ENCODE results near the gene PTPRF. TPM values are rescaled to one million over a fixed set of nuclear protein-coding genes. Genes with fewer than 3 reads are reported as not detected.

Gene PTPRF
- total and polyA plus RNA-seq, 2 donors, result 26.0 to 40.6 TPM

GRCh38 chr1:43572538-43572937 is 41.9 kb downstream of the PTPRF start:
- DNase-seq (ENCODE audit: low read depth in 6 of 9, low spot score in 9 of 9), result no peak
- Histone ChIP-seq H3K9me3 (ENCODE audit: control insufficient read depth in 2 of 2, insufficient read depth in 1 of 2, low read length in 1 of 2) (no peaks in the 10 kb centered on the region), H3K4me1 (ENCODE audit: control insufficient read depth in 2 of 2, insufficient read depth in 2 of 2, low read length in 2 of 2) (peaks cover 4 to 14% of the 10 kb centered on the region in 2 donors), H3K27ac (ENCODE audit: low read depth in 1 of 2, low read length in 1 of 2) (no peak overlapping the region), H3K27me3 (ENCODE audit: control insufficient read depth in 2 of 2, insufficient read depth in 1 of 2, low read length in 1 of 2) (no peaks in the 10 kb centered on the region), H3K36me3 (ENCODE audit: control insufficient read depth in 2 of 2, insufficient read depth in 2 of 2, low read length in 1 of 2) (no peaks in the 10 kb centered on the region), H3K4me3 (ENCODE audit: low read length in 2 of 2) (no peak overlapping the region)
- WGBS, result 91% methylated on average over 9 of the region's 9 CpGs

DNA sequence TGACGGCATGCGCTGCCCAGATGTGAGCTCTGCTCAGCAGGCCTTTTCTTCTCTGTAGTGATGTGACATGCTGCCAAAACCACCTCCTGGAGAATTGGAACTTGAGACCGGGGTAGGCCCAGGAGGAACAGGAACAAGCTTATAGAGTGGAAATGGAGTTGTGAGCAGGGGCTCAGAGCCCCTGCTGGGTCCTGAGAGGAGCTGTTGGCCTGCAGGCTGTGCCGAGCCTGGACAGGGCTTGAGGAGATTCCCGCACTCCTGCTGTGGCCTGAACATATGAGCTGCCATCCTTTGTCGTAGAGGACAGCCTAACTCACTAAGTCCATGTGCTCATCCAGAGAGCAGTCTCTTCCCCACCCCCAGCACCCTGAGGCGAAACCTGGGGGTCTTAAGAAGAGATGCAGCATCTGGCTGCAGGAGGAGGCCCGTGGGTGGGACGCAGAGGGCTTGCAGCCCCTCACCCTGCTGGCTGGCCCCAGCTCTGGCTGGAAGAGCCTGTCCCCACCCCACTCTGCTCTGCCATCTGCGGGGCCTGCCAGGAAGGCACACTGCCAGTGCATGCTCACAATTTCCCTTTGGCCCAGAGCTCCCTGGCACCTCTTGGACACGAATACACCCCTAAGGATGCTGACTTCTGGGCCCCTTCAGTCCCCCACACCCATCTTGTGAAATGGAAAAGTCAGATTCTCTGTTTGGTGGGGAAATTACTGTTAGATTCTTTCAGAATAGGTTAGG is 42.5 kb downstream of the PTPRF start:
- H3K4me1 ChIP-seq (ENCODE audit: control insufficient read depth in 2 of 2, insufficient read depth in 2 of 2, low read length in 2 of 2), result peaks cover 4 to 14% of the 10 kb centered on the region in 2 donors
- H3K27me3 ChIP-seq (ENCODE audit: control insufficient read depth in 2 of 2, insufficient read depth in 1 of 2, low read length in 1 of 2), result no peaks in the 10 kb centered on the region
- no peak overlapping the region for H3K27ac ChIP-seq (ENCODE audit: low read depth in 1 of 2, low read length in 1 of 2)
- no peaks in the 10 kb centered on the region for H3K36me3 ChIP-seq (ENCODE audit: control insufficient read depth in 2 of 2, insufficient read depth in 2 of 2, low read length in 1 of 2)
- WGBS, result 94% methylated on average over 11 of the region's 11 CpGs
- no peaks in the 10 kb centered on the region for H3K9me3 ChIP-seq (ENCODE audit: control insufficient read depth in 2 of 2, insufficient read depth in 1 of 2, low read length in 1 of 2)
- H3K4me3 ChIP-seq (ENCODE audit: low read length in 2 of 2), result no peak overlapping the region
- DNase-seq (ENCODE audit: low read depth in 6 of 9, low spot score in 9 of 9), result no peak

DNA sequence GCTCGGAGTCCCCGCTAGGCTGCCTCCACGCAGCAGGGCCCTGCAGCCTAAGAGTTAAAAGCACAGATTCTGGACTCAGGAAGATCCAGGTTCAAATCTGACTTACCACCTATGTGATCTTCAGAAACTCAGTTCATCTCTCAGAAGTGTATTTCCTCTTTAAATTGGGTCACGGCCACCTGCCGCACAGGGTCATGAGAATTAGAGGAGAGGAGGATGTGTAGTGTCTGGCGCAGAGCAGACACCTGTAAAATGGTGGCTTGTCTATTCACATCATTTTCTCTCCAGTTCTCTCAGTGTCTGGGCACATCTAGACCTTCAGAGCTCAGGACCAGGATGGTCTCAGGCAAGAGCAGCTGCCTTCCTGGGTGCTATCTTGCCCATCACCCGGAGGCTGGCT is 45.8 kb downstream of the PTPRF start:
- H3K4me3 ChIP-seq (ENCODE audit: low read length in 2 of 2), result no peak overlapping the region
- 90% methylated on average over 7 of the region's 7 CpGs for WGBS
- H3K27ac ChIP-seq (ENCODE audit: low read depth in 1 of 2, low read length in 1 of 2), result no peak overlapping the region
- peak in 1 of 9 donors; percentile 38 for DNase-seq (ENCODE audit: low read depth in 6 of 9, low spot score in 9 of 9)
- H3K4me1 ChIP-seq (ENCODE audit: control insufficient read depth in 2 of 2, insufficient read depth in 2 of 2, low read length in 2 of 2), result peaks cover 4 to 11% of the 10 kb centered on the region in 2 donors
- no peaks in the 10 kb centered on the region for H3K9me3 ChIP-seq (ENCODE audit: control insufficient read depth in 2 of 2, insufficient read depth in 1 of 2, low read length in 1 of 2)
- H3K27me3 ChIP-seq (ENCODE audit: control insufficient read depth in 2 of 2, insufficient read depth in 1 of 2, low read length in 1 of 2), result no peaks in the 10 kb centered on the region
- H3K36me3 ChIP-seq (ENCODE audit: control insufficient read depth in 2 of 2, insufficient read depth in 2 of 2, low read length in 1 of 2), result no peaks in the 10 kb centered on the region

- no peaks in the 10 kb centered on the region for H3K27me3 ChIP-seq (ENCODE audit: control insufficient read depth in 2 of 2, insufficient read depth in 1 of 2, low read length in 1 of 2)
- 96% methylated on average over 18 of the region's 18 CpGs for WGBS
- H3K4me1 ChIP-seq (ENCODE audit: control insufficient read depth in 2 of 2, insufficient read depth in 2 of 2, low read length in 2 of 2), result peaks cover 4 to 17% of the 10 kb centered on the region in 2 donors
- no peak for DNase-seq (ENCODE audit: low read depth in 6 of 9, low spot score in 9 of 9)
- H3K4me3 ChIP-seq (ENCODE audit: low read length in 2 of 2), result no peak overlapping the region
- H3K27ac ChIP-seq (ENCODE audit: low read depth in 1 of 2, low read length in 1 of 2), result no peak overlapping the region
- no peaks in the 10 kb centered on the region for H3K36me3 ChIP-seq (ENCODE audit: control insufficient read depth in 2 of 2, insufficient read depth in 2 of 2, low read length in 1 of 2)
- no peaks in the 10 kb centered on the region for H3K9me3 ChIP-seq (ENCODE audit: control insufficient read depth in 2 of 2, insufficient read depth in 1 of 2, low read length in 1 of 2)
Observed at GRCh38 chr1:43577655-43578542, 47.2 kb downstream of the PTPRF start.

DNA sequence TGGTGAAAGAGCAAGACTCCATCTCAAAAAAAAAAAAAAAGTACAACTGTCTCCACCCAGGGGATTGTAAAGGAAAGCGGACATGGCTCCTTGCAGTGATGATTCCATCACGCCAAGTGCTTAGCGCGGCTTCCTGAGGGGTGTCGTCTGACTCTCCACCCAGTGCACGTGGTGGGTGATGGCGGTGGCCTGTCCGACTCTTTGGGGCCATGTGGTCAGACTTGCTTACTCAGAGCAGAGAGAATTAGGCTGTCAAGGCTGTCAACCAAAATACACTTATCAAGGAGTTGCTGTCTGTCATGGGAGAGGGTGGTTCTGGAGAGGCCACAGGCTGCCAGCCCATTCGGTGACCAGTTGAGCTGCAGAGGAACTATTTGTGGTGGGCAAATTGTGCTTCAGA is 49.4 kb downstream of the PTPRF start:
- no peaks in the 10 kb centered on the region for H3K27me3 ChIP-seq (ENCODE audit: control insufficient read depth in 2 of 2, insufficient read depth in 1 of 2, low read length in 1 of 2)
- H3K9me3 ChIP-seq (ENCODE audit: control insufficient read depth in 2 of 2, insufficient read depth in 1 of 2, low read length in 1 of 2), result no peaks in the 10 kb centered on the region
- peaks cover 4 to 19% of the 10 kb centered on the region in 2 donors for H3K4me1 ChIP-seq (ENCODE audit: control insufficient read depth in 2 of 2, insufficient read depth in 2 of 2, low read length in 2 of 2)
- DNase-seq (ENCODE audit: low read depth in 6 of 9, low spot score in 9 of 9), result no peak
- WGBS, result 95% methylated on average over 9 of the region's 9 CpGs
- no peak overlapping the region for H3K27ac ChIP-seq (ENCODE audit: low read depth in 1 of 2, low read length in 1 of 2)
- H3K36me3 ChIP-seq (ENCODE audit: control insufficient read depth in 2 of 2, insufficient read depth in 2 of 2, low read length in 1 of 2), result no peaks in the 10 kb centered on the region
- H3K4me3 ChIP-seq (ENCODE audit: low read length in 2 of 2), result no peak overlapping the region

DNA sequence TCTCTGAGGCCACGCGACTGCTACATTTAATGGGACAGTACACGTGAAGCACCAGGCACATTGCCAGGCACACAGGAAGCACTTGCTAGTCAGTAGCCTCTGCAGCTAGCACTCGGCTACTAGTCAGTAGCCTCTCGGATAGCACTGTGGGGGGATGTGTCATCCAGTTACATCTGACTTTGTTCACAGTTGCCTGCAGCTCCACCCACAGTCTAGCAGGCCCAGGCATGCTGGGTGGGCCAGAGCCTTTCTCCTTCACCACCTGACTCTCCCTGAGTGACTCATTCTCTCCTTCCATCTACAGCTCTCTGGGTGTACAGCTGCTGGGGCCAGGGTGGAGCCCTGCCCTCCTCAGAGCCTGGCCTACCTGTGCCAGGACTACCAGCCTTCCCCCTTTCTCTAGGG is 51.5 kb downstream of the PTPRF start:
- no peaks in the 10 kb centered on the region for H3K9me3 ChIP-seq (ENCODE audit: control insufficient read depth in 2 of 2, insufficient read depth in 1 of 2, low read length in 1 of 2)

GRCh38 chr1:43583058-43583457 is 52.4 kb downstream of the PTPRF start:
- no peak for DNase-seq (ENCODE audit: low read depth in 6 of 9, low spot score in 9 of 9)
- Histone ChIP-seq H3K36me3 (ENCODE audit: control insufficient read depth in 2 of 2, insufficient read depth in 2 of 2, low read length in 1 of 2) (no peaks in the 10 kb centered on the region), H3K27ac (ENCODE audit: low read depth in 1 of 2, low read length in 1 of 2) (no peak overlapping the region), H3K9me3 (ENCODE audit: control insufficient read depth in 2 of 2, insufficient read depth in 1 of 2, low read length in 1 of 2) (no peaks in the 10 kb centered on the region), H3K4me1 (ENCODE audit: control insufficient read depth in 2 of 2, insufficient read depth in 2 of 2, low read length in 2 of 2) (peaks cover 0 to 11% of the 10 kb centered on the region in 2 donors), H3K27me3 (ENCODE audit: control insufficient read depth in 2 of 2, insufficient read depth in 1 of 2, low read length in 1 of 2) (no peaks in the 10 kb centered on the region), H3K4me3 (ENCODE audit: low read length in 2 of 2) (no peak overlapping the region)
- 96% methylated on average over 13 of the region's 13 CpGs for WGBS

More for the DNA sequence above, 51.5 kb downstream of the PTPRF start:
- Histone ChIP-seq H3K27ac (ENCODE audit: low read depth in 1 of 2, low read length in 1 of 2) (peak overlapping the region; percentile 48 to 65), H3K4me3 (ENCODE audit: low read length in 2 of 2) (no peak overlapping the region), H3K4me1 (ENCODE audit: control insufficient read depth in 2 of 2, insufficient read depth in 2 of 2, low read length in 2 of 2) (peaks cover 0 to 11% of the 10 kb centered on the region in 2 donors), H3K36me3 (ENCODE audit: control insufficient read depth in 2 of 2, insufficient read depth in 2 of 2, low read length in 1 of 2) (no peaks in the 10 kb centered on the region), H3K27me3 (ENCODE audit: control insufficient read depth in 2 of 2, insufficient read depth in 1 of 2, low read length in 1 of 2) (no peaks in the 10 kb centered on the region)
- DNase-seq (ENCODE audit: low read depth in 6 of 9, low spot score in 9 of 9), result peak in 2 of 9 donors; percentile 23 to 45
- WGBS, result 93% methylated on average over 5 of the region's 5 CpGs

GRCh38 chr1:43584204-43584603 is 53.5 kb downstream of the PTPRF start:
- no peaks in the 10 kb centered on the region for H3K36me3 ChIP-seq (ENCODE audit: control insufficient read depth in 2 of 2, insufficient read depth in 2 of 2, low read length in 1 of 2)
- H3K4me1 ChIP-seq (ENCODE audit: control insufficient read depth in 2 of 2, insufficient read depth in 2 of 2, low read length in 2 of 2), result peaks cover 0 to 11% of the 10 kb centered on the region in 2 donors

GRCh38 chr1:43585557-43585956 is 54.9 kb downstream of the PTPRF start:
- Histone ChIP-seq H3K9me3 (ENCODE audit: control insufficient read depth in 2 of 2, insufficient read depth in 1 of 2, low read length in 1 of 2) (no peaks in the 10 kb centered on the region), H3K27me3 (ENCODE audit: control insufficient read depth in 2 of 2, insufficient read depth in 1 of 2, low read length in 1 of 2) (no peaks in the 10 kb centered on the region), H3K36me3 (ENCODE audit: control insufficient read depth in 2 of 2, insufficient read depth in 2 of 2, low read length in 1 of 2) (no peaks in the 10 kb centered on the region), H3K4me1 (ENCODE audit: control insufficient read depth in 2 of 2, insufficient read depth in 2 of 2, low read length in 2 of 2) (peaks cover 0 to 11% of the 10 kb centered on the region in 2 donors), H3K4me3 (ENCODE audit: low read length in 2 of 2) (no peak overlapping the region), H3K27ac (ENCODE audit: low read depth in 1 of 2, low read length in 1 of 2) (no peak overlapping the region)
- WGBS, result 97% methylated on average over 10 of the region's 10 CpGs
- no peak for DNase-seq (ENCODE audit: low read depth in 6 of 9, low spot score in 9 of 9)

More at GRCh38 chr1:43584204-43584603, 53.5 kb downstream of the PTPRF start:
- 75% methylated on average over 8 of the region's 8 CpGs for WGBS
- Histone ChIP-seq H3K27ac (ENCODE audit: low read depth in 1 of 2, low read length in 1 of 2) (no peak overlapping the region), H3K9me3 (ENCODE audit: control insufficient read depth in 2 of 2, insufficient read depth in 1 of 2, low read length in 1 of 2) (no peaks in the 10 kb centered on the region), H3K4me3 (ENCODE audit: low read length in 2 of 2) (no peak overlapping the region), H3K27me3 (ENCODE audit: control insufficient read depth in 2 of 2, insufficient read depth in 1 of 2, low read length in 1 of 2) (no peaks in the 10 kb centered on the region)
- DNase-seq (ENCODE audit: low read depth in 6 of 9, low spot score in 9 of 9), result no peak
